Fibroblast of skin of left quadriceps (primary cell): ENCODE data around the gene UBE2J2.

Experiments
- DNase-seq, 2 experiments: peaks; one replicate each; pipeline ENCODE4 v3.0.0-alpha.2; 2013; ENCODE audit warnings: low read depth in 2 of 2

The UBE2J2 gene

GRCh38 chr1:1226566-1227362 is 46.9 kb downstream of the UBE2J2 start:
- DNase-seq, result no peak

GRCh38 chr1:1225913-1226312 is 47.7 kb downstream of the UBE2J2 start:
- DNase-seq, result no peak

- no peak for DNase-seq
Measured at GRCh38 chr1:1225238-1225845, 48.3 kb downstream of the UBE2J2 start.

- no peak for DNase-seq
Measured at GRCh38 chr1:1223891-1224290, 49.8 kb downstream of the UBE2J2 start.

DNA sequence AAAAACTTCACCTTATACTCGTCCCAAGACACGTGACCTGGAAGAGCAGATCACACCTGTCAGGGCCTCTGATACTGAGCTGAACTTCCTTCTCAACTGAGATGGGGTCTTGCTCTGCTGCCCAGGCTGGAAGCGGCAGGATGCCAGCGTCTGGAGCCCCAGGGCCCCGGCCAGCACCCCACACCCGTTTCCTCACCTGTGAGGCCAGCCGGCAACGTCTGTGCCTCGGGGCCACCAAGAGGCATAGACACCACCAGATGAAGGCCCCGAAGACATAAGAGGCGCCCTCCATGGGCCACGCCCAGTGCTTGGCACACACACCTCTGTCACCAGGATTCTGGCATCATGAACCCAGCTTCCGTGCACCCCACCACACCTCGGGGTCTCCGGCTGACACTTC is 50.3 kb downstream of the UBE2J2 start:
- DNase-seq, result no peak

DNA sequence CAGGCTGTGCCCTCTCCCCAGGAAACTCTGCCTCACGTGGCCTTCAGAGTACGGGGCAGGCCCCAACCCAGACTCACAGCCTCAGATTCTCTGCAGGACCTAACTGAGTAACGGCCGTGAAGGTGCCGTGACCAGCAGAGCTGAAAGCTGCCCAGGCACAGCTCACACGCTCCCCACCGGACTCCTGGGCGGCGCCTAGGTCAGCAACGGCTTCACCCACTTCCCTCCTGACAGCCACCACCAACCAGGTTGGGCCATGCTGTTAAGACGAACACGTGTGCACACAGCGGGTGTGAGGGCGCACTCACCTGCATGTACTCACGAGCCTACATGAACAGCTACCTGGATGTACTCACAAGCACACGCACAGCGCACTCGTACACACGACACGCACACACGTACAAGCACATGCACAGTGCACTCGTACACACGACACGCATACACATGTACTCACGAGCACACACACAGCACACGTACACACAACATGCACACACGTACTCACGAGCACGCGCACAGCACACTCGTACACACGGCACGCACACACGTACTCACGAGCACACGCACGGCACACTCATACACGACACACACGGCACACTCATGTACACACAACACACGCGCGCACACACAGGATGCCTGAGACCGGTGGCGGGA is 51.0 kb downstream of the UBE2J2 start:
- no peak for DNase-seq

- DNase-seq, result no peak
Measured at GRCh38 chr1:1221887-1222574, 51.6 kb downstream of the UBE2J2 start.

DNA sequence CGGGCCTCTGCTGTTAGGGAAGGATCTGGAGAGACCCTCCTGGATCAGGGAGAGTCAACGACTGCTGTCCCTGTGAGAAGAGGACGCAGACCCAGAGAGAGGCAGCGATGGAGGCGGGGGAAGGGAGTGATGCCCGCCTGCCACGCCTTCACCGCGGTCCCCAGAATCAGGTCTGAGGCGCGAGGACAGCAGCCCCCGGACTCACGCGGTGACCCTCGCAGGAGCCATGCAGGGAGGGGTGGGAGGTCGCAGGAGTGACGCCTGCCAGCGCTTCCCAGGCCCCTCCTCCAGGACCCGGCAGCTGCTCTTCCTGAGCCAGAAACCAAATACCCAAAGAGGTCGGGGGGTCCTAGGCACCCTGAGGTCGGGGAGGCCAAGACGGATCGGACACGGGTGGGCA is 53.5 kb downstream of the UBE2J2 start:
- DNase-seq, result no peak

DNA sequence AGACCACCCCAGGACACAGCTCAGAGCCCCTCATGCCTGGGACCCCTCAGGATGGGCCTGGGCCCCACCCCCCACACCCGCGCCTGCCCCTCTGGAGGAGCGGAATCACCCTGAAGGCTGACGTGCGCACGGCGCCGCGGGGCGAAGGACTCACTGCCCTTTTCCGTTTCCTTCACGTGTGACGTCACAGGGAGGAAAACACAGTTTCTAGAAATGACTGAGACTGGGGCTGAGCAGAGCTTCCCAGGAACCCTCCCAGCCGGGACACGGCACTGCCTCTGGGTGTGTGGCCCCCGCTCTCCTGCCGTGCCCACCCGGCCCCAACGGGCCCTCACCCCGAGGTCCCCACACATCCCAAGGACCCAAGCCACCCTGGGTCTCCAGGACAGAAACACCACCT is 54.3 kb downstream of the UBE2J2 start:
- no peak for DNase-seq

DNA sequence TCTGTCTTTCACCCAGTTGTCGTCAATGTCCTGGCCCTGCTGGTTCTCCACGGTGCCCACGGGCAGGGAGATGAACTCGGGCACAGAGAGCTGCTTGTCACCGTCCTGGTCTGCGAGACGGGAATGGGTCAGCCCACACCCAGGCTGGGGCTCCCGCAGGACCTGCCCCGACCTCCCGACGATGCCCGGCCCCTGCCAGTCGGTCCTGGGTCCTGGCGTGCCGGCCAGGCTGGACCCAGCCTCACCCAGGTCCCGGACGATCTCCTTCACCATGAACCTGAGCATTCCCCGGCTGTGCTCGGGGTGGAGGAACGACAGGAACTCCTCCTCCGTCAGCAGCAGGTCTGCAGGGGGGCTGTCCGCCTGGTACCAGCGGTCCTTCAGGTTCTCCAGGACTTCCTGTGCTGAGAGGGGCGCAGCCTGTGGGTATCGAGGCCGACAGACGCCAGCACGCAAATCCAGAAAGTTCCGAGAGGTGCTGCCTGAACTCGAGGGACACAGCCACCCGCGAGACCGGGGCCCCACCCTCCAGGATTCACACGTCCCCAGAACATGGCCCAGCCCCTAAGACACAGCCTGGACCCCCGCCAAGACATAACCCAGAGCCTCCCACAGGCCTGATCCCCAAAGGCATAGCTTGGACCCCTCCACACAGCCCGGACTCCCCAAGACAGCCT is 55.0 kb downstream of the UBE2J2 start:
- DNase-seq, result no peak

DNA sequence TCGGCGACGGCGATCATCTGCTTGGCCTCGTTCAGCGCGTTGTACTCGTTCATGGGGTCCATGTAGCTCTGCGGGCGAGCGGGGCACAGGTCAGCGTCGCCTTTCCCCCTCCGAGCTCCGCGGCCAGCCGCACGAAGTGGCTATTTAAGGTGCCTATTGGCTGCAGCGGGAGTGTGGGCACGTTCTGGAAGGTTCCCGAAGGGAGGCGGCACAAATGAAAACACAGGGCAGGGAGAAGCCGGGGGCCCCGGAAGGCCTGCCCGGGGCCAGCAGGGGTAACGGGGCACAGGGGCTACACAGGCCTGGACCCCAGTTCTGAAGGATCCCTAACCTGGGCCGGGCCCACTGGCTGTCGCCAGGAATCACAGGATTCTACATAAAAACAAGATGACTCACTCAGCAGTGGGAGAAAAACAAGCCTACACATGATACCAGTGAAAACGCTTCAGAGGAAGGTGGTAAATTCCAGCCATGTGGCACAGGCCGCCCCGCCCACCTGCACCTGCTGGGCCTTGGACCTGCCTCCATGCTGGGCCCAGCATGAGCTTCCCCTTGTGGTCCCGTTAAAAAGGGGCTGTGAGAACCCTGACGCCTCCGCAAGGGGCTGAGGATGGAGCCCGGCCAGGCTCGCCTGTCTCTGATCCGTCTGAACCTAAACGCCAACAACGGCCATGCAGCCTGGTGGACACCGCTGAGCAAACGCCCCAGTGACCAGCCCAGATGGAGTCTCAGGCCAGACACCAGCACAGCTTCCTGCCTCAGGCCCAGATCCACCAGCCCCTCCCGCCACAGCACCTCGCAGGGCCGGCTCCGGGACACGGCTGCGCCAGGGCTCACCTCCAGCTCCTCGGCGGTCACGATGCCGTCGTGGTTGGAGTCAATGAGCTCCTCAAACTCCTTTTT is 55.8 kb downstream of the UBE2J2 start:
- no peak for DNase-seq

DNA sequence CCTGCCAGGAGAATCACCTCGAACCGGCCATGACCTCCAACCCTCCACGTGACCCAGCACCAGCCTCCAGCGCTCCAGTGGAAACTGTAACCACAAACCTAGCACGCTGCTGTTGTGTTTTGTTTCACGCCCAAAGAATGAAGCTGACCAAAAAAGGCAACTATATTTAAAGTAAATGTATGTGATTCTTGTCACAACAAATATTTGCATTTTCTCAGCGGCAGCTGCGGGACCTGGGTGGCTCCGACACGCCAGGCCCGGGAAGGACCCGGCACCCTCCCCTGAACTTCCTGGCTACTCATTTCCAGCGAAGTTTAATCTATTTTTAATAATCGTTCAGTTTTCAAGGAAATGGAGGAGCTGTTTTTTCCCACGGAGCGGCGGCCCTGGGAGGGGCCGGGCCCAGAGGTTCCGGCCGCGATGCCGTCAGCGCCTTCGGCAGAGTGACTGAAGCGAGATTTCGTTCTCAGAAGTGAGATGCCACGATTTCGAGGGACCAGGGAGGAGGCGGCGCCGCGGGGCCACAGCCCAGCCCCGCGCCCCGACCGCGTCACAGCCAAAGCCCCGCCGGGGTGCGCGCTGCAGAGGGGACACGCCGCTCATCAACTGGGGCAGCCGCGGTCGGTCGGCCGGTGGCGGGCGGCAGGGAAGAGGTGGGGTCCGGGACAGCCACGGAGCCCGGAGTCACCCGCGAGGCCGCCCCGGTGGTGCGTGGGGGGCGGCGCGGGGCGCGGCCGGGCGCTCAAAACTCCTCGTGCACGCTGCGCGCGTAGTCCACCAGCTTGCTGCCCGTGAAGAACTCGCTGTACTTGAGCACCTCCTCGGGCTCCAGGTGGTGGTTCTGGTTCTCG is 56.7 kb downstream of the UBE2J2 start:
- no peak for DNase-seq

DNA sequence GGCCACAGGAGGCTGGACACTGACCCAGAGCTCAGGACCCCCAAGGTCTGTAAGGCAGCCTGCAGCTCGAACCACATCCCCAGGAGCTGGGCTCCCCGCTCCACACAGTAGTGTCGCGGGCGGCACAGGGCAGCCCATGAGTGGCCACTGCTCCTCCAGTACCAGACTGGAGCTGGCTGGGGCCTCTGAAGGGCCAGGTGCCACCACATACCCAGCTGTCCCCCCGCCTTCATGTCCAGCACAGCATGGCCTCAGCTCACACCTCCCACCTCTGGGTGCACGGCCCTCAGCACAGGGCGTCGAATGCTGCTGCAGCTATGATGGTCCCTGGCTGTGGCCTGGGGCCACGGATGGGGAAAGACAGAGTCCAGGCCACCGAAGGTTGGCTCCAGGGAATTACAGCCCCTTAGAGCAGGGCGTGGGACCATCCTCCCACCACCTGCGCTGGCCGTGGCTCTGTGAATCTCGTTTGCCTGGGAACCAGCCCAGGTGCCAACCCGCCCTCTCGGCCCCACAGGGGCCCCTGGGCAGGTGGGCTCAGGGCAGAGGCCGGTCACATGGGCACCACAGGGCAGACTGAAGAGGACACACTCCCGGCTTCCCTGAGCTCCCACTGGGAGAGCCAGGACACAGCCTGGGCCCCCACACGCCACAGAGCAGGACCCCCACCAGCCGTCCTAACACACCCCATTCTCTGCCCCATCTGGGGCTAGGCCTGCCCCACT is 57.6 kb downstream of the UBE2J2 start:
- DNase-seq, result no peak

- no peak for DNase-seq
Measured at GRCh38 chr1:1215080-1215676, 58.5 kb downstream of the UBE2J2 start.

DNA sequence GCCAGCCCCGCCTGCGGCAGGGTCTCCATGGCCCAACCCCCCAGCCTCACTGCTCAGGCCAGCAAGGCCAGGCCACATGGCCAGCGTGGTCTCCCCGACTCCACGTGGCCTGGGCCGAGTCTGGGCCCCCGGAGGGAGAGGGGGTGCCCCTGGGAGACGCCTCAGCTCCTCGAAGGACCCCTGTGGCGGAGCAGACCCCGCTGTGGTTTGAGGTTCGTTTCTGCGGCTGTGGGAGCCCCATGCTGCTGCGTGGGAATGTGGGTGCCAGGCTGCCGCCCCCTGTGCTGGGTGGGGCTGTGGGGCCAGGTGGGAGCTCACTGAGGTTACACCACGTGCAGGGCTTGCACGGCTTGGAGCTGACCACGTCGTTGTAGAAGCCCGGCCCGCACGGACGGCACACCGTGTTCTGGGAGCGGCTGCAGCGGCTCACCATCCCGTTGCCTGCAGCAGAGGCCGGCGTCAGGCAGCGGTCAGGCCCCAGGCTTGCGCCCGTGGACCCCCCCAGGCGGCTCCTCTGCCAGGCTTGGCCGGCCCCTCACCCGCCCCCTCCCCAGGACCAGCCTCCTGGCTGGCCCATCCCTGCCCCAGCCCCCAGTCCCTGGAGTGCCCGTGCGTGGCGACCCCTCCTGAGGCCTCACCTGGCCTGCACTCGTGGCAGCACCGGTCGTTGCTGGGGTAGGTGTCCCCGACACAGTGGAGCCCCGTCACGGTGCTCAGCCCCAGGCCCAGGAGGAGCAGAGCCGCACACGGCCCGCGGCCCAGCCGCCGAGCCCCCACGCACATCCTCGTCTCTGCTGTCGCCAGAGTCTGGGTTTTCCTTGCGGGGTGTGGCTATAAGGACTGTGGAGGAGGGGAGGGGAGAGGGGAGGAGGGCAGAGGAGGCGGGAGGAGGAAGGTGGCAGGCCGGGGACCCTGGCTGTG is 60.0 kb downstream of the UBE2J2 start, which contains the start of gene TNFRSF4:
TSS of gene TNFRSF4 (minus strand) at position 809 of the 921 bp plus-strand sequence. CDS start at position 783, 26 bp downstream.
- DNase-seq, result no peak

GRCh38 chr1:1212780-1213344 is 60.8 kb downstream of the UBE2J2 start:
- DNase-seq, result no peak
